ENCODE measurements around the gene FRMD3.

Gene FRMD3

DNA sequence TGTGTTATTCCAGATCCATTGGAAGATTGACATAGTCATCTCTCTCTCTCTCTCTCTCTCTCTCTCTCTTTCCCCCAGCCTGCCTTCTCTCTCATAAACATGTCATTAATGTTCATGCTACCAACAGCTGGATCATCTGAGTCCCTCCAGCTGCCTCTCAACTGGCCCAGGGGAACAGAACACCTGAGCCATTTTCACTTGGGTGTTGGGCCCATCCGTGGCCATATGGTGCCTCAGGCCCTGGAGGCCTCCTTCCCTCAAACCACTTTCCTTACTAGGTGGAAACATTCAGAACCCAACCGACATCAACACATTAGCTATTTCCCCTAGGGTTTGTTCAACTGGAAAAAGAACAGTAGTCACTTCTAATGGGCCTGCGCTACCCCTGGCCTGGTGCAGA, 196.2 kb downstream of the FRMD3 start:
- H3K4me1 ChIP-seq (ENCODE audit: insufficient read depth, low read length, poor library complexity, severe bottlenecking) = peaks cover 2% of the 10 kb centered on the region
- H3K9me2 ChIP-seq (replicated peaks; ENCODE audit: low read depth, low read length) = no peaks in the 10 kb centered on the region
- no peaks in the 10 kb centered on the region for H3K9me3 ChIP-seq (ENCODE audit: insufficient read depth, low read depth, low read length)
- no peaks in the 10 kb centered on the region for H4K20me1 ChIP-seq (ENCODE audit: insufficient read depth, low read length, poor library complexity, severe bottlenecking)
- no peak for TF ChIP-seq EZH2phosphoT487 (IDR thresholded peaks at IDR 0.05; ENCODE audit: borderline replicate concordance)
- TF ChIP-seq, protein P1, sequence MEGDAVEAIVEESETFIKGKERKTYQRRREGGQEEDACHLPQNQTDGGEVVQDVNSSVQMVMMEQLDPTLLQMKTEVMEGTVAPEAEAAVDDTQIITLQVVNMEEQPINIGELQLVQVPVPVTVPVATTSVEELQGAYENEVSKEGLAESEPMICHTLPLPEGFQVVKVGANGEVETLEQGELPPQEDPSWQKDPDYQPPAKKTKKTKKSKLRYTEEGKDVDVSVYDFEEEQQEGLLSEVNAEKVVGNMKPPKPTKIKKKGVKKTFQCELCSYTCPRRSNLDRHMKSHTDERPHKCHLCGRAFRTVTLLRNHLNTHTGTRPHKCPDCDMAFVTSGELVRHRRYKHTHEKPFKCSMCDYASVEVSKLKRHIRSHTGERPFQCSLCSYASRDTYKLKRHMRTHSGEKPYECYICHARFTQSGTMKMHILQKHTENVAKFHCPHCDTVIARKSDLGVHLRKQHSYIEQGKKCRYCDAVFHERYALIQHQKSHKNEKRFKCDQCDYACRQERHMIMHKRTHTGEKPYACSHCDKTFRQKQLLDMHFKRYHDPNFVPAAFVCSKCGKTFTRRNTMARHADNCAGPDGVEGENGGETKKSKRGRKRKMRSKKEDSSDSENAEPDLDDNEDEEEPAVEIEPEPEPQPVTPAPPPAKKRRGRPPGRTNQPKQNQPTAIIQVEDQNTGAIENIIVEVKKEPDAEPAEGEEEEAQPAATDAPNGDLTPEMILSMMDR (conservative IDR thresholded peaks at IDR 0.05; ENCODE audit: low read length) = no peak
- no peaks in the 10 kb centered on the region for H3K27me3 ChIP-seq (ENCODE audit: insufficient read depth, low read length, poor library complexity, severe bottlenecking)
- no peak overlapping the region for H3K4me3 ChIP-seq (ENCODE audit: low read length, poor library complexity, severe bottlenecking)
- no peak overlapping the region for H2AFZ ChIP-seq (ENCODE audit: low read length)
- H3K36me3 ChIP-seq (ENCODE audit: insufficient read depth, low read length) = no peaks in the 10 kb centered on the region
- no peak overlapping the region for H3K4me2 ChIP-seq (ENCODE audit: low read depth, low read length, poor library complexity, severe bottlenecking)
- no peaks in the 10 kb centered on the region for H3K79me2 ChIP-seq (ENCODE audit: insufficient read depth, low read length)
- no peak overlapping the region for H3K9ac ChIP-seq (ENCODE audit: low read depth, low read length, poor library complexity, severe bottlenecking)
- H3F3A ChIP-seq (ENCODE audit: low read depth) = no peaks in the 10 kb centered on the region

DNA sequence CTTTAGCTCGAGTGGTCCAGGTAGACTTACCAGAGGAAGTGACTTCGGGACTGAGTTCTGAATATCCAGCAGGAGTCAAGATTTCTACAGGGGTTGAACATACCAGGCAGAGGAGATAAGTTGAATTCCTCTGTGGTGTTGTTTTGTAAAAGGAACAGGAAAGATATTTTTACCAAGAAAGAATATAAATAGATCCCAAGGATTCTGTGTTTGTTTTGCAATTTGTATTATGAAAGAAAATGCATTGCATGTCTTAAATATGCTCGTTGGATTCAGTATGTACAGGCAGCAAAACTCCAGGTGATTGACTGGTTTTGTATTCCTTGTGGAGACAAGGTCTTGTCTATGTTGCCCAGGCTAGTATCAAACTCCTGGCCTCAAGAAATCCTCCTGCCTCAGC, 197.8 kb downstream of the FRMD3 start:
- Histone ChIP-seq H2AFZ (ENCODE audit: low read length) (no peak overlapping the region), H3F3A (ENCODE audit: low read depth) (no peaks in the 10 kb centered on the region), H3K4me2 (ENCODE audit: low read depth, low read length, poor library complexity, severe bottlenecking) (no peak overlapping the region), H3K4me3 (ENCODE audit: low read length, poor library complexity, severe bottlenecking) (no peak overlapping the region), H3K27me3 (ENCODE audit: insufficient read depth, low read length, poor library complexity, severe bottlenecking) (no peaks in the 10 kb centered on the region), H3K9me2 (replicated peaks; ENCODE audit: low read depth, low read length) (no peaks in the 10 kb centered on the region), H3K9me3 (ENCODE audit: insufficient read depth, low read depth, low read length) (no peaks in the 10 kb centered on the region), H3K36me3 (ENCODE audit: insufficient read depth, low read length) (no peaks in the 10 kb centered on the region), H3K4me1 (ENCODE audit: insufficient read depth, low read length, poor library complexity, severe bottlenecking) (peaks cover 8% of the 10 kb centered on the region), H3K79me2 (ENCODE audit: insufficient read depth, low read length) (no peaks in the 10 kb centered on the region), H3K9ac (ENCODE audit: low read depth, low read length, poor library complexity, severe bottlenecking) (no peak overlapping the region), H4K20me1 (ENCODE audit: insufficient read depth, low read length, poor library complexity, severe bottlenecking) (no peaks in the 10 kb centered on the region)
- TF ChIP-seq, protein P1 (conservative IDR thresholded peaks at IDR 0.05; ENCODE audit: low read length) = no peak
- no peak for TF ChIP-seq EZH2phosphoT487 (IDR thresholded peaks at IDR 0.05; ENCODE audit: borderline replicate concordance)

DNA sequence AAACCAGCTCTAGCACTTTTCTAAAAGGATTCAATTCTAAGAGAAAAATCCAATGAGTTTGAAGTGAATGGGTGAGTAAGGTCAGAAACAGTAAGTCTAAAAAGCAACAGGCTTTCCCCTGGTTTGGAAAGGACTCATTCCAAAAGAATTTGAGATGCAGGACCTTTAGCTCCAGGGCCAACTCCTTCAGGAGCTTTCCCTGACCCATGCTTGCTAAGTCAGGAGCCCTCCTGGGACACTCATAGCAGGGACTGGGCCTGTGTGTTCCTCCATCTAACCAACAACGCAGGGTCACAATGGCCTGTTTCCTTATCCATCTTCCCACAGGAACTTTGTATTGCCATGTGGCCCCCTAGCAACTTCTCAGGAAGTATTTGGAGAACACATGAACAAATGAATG, 198.8 kb downstream of the FRMD3 start:
- no peak overlapping the region for H2AFZ ChIP-seq (ENCODE audit: low read length)
- no peaks in the 10 kb centered on the region for H3K9me3 ChIP-seq (ENCODE audit: insufficient read depth, low read depth, low read length)
- no peak overlapping the region for H3K9ac ChIP-seq (ENCODE audit: low read depth, low read length, poor library complexity, severe bottlenecking)
- H3K27me3 ChIP-seq (ENCODE audit: insufficient read depth, low read length, poor library complexity, severe bottlenecking) = no peaks in the 10 kb centered on the region
- no peaks in the 10 kb centered on the region for H3K36me3 ChIP-seq (ENCODE audit: insufficient read depth, low read length)
- H3K9me2 ChIP-seq (replicated peaks; ENCODE audit: low read depth, low read length) = no peaks in the 10 kb centered on the region
- TF ChIP-seq, protein P1 (conservative IDR thresholded peaks at IDR 0.05; ENCODE audit: low read length) = no peak
- TF ChIP-seq EZH2phosphoT487 (IDR thresholded peaks at IDR 0.05; ENCODE audit: borderline replicate concordance) = no peak
- no peaks in the 10 kb centered on the region for H3K79me2 ChIP-seq (ENCODE audit: insufficient read depth, low read length)
- no peak overlapping the region for H3K4me2 ChIP-seq (ENCODE audit: low read depth, low read length, poor library complexity, severe bottlenecking)
- H3K4me1 ChIP-seq (ENCODE audit: insufficient read depth, low read length, poor library complexity, severe bottlenecking) = peaks cover 8% of the 10 kb centered on the region
- no peak overlapping the region for H3K4me3 ChIP-seq (ENCODE audit: low read length, poor library complexity, severe bottlenecking)
- no peaks in the 10 kb centered on the region for H3F3A ChIP-seq (ENCODE audit: low read depth)
- H4K20me1 ChIP-seq (ENCODE audit: insufficient read depth, low read length, poor library complexity, severe bottlenecking) = no peaks in the 10 kb centered on the region
